Liver (tissue), 9 donors: Measurements from ENCODE around the gene CASP10. TPM values are rescaled to one million over a fixed set of nuclear protein-coding genes. Genes with fewer than 3 reads are reported as not detected.
"Not testable (repeated sequence)": the region's sequence is repeated elsewhere in the genome, so short reads cannot be mapped to it uniquely, and the experiment has no call there.

Experiments
- DNase-seq: peaks from one replicate; pipeline ENCODE4 v3.0.0-alpha.2; 2017; ENCODE audit warnings: low spot score
- H3K27ac ChIP-seq, 2 donors: one replicate each; pipeline ENCODE4 v1.7.0; 2013; ENCODE audit warnings: inconsistent platforms in 2 of 2, low read length in 2 of 2, control low read depth in 1 of 2, low read depth in 1 of 2, mild to moderate bottlenecking in 1 of 2
- H3K27me3 ChIP-seq, 4 donors: one replicate each; pipeline versions ENCODE4 v1.6.1 to v1.7.0; 2013; ENCODE audit warnings: low read length in 3 of 4, inconsistent platforms in 1 of 4, mild to moderate bottlenecking in 1 of 4, moderate library complexity in 1 of 4; ENCODE audit not compliant: control insufficient read depth in 4 of 4, insufficient read depth in 4 of 4
- H3K36me3 ChIP-seq, 4 donors: one replicate each; pipeline versions ENCODE4 v1.6.1 to v1.7.0; 2013; ENCODE audit warnings: low read length in 3 of 4, mild to moderate bottlenecking in 3 of 4, low read depth in 1 of 4, moderate library complexity in 1 of 4; ENCODE audit not compliant: control insufficient read depth in 4 of 4, insufficient read depth in 3 of 4
- H3K4me1 ChIP-seq, 4 donors: one replicate each; pipeline versions ENCODE4 v1.6.1 to v1.7.0; 2013; ENCODE audit warnings: low read length in 3 of 4, mild to moderate bottlenecking in 3 of 4, moderate library complexity in 1 of 4; ENCODE audit not compliant: control insufficient read depth in 4 of 4, insufficient read depth in 4 of 4
- H3K4me3 ChIP-seq, 3 donors: one replicate each; pipeline versions ENCODE4 v1.6.1 to v1.7.0; 2013; ENCODE audit warnings: low read length in 3 of 3, control low read depth in 1 of 3, low read depth in 1 of 3, mild to moderate bottlenecking in 1 of 3
- H3K9ac ChIP-seq, 2 donors: one replicate each; pipeline ENCODE4 v1.7.0; 2013; ENCODE audit warnings: low read length in 2 of 2, mild to moderate bottlenecking in 2 of 2, moderate library complexity in 2 of 2, control low read depth in 1 of 2, low read depth in 1 of 2
- H3K9me3 ChIP-seq, 4 donors: one replicate each; pipeline versions ENCODE4 v1.6.1 to v1.7.0; 2013; ENCODE audit warnings: low read length in 3 of 4; ENCODE audit not compliant: control insufficient read depth in 4 of 4
- CTCF ChIP-seq: fragments of 150-350 bp; IDR thresholded peaks from 2 replicates; pipeline ENCODE4 v1.5.1; 2017; ENCODE audit warnings: improper control_type of control experiment, low read depth, low read length; ENCODE audit not compliant: missing input control
- FOXA1 ChIP-seq: IDR thresholded peaks from 2 replicates; pipeline ENCODE4 v1.6.1; 2016; ENCODE audit warnings: antibody characterized with exemption
- FOXA2 ChIP-seq: IDR thresholded peaks from 2 replicates; pipeline ENCODE4 v1.6.1; 2016; ENCODE audit warnings: antibody characterized with exemption
- GABPA ChIP-seq, 2 donors: IDR thresholded peaks in 1 of 2; conservative IDR thresholded peaks in 1 of 2; 2 replicates each; pipeline ENCODE4 v1.6.1; 2016; ENCODE audit warnings: antibody characterized with exemption in 2 of 2, mild to moderate bottlenecking in 1 of 2, moderate library complexity in 1 of 2
- HNF4A ChIP-seq, 2 donors: conservative IDR thresholded peaks; 2 replicates each; pipeline ENCODE4 v1.6.1; 2016; ENCODE audit warnings: antibody characterized with exemption in 2 of 2, mild to moderate bottlenecking in 2 of 2
- HNF4G ChIP-seq: IDR thresholded peaks from 2 replicates; pipeline ENCODE4 v1.6.1; 2016; ENCODE audit warnings: antibody characterized with exemption
- JUND ChIP-seq, 2 donors: IDR thresholded peaks; 2 replicates each; pipeline ENCODE4 v1.6.1; 2016; ENCODE audit warnings: antibody characterized with exemption in 2 of 2
- NR2F2 ChIP-seq: IDR thresholded peaks from 2 replicates; pipeline ENCODE4 v1.6.1; 2016; ENCODE audit warnings: antibody characterized with exemption
- REST ChIP-seq: IDR thresholded peaks from 2 replicates; pipeline ENCODE4 v1.6.1; 2016; ENCODE audit warnings: antibody characterized with exemption, mild to moderate bottlenecking
- RXRA ChIP-seq, 2 donors: IDR thresholded peaks; 2 replicates each; pipeline ENCODE4 v1.6.1; 2017 to 2018; ENCODE audit warnings: antibody characterized with exemption in 2 of 2, mild to moderate bottlenecking in 1 of 2
- SP1 ChIP-seq: IDR thresholded peaks from 2 replicates; pipeline ENCODE4 v1.6.1; 2018; ENCODE audit warnings: antibody characterized with exemption, mild to moderate bottlenecking
- YY1 ChIP-seq: IDR thresholded peaks from 2 replicates; pipeline ENCODE4 v1.6.1; 2016; ENCODE audit warnings: antibody characterized with exemption, mild to moderate bottlenecking
- WGBS: extraction: QIAGEN DNeasy Blood & Tissue Kit; methylation state at CpG from one replicate; pipeline ENCODE4 v1.1.7; 2013; 5-methylcytosine and 5-hydroxymethylcytosine counted together
- polyA plus RNA-seq, 2 donors: library from polyadenylated mRNA; stranded (reverse) in 1 of 2; unstranded in 1 of 2; fragments of 200-250 nt in 1 of 2; fragments of >200 nt in 1 of 2; fragmentation: Nextera tagmentation in 1 of 2; extraction: Ambion mirVana in 1 of 2; gene quantifications; one replicate each; pipeline versions ENCODE4 v1.2.1 to v1.2.3, GENCODE V29; 2013 to 2015
- total RNA-seq, 2 donors: library from RNA; depleted of rRNA; stranded (reverse); fragments of >200 nt; gene quantifications; one replicate each; pipeline ENCODE4 v1.2.3, GENCODE V29; 2014
- TF ChIP-seq, protein P1 (sequence below): IDR thresholded peaks from 2 replicates; pipeline ENCODE4 v1.6.1; 2016; ENCODE audit warnings: antibody characterized with exemption
- TF ChIP-seq, protein P2 (sequence below): IDR thresholded peaks from 2 replicates; pipeline ENCODE4 v1.6.1; 2016; ENCODE audit warnings: antibody characterized with exemption
- TF ChIP-seq, protein P3 (sequence below): IDR thresholded peaks from 2 replicates; pipeline ENCODE4 v1.6.1; 2016; ENCODE audit warnings: antibody characterized with exemption
- donor health status: healthy.
- donor health status: healthy.
- donor health status: healthy.
- donor health status: healthy.
- donor health status: healthy.

CASP10 gene
- total and polyA plus RNA-seq, 4 donors, result 2.2 to 13.6 (median 5.6) TPM

DNA sequence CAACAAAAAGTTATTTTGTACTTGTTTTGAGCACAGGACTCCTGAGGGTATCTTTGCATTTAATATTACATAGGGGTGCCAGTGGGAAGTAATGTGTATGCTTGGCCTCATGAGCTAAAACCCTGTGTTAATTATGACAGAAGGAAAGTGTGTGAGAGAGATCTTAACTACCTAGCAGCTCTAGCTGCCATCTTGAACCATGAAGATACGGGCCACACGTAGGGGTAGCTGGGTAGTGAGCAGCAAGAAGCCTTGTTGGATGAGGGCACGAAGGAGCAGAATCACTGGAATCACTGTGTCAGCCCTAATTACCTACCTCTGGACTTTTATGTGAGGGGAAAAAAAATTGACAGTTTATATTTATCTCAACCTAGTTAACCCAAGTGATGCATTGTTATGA lies 15.4 kb upstream of the CASP10 start:
- Histone ChIP-seq H3K36me3 (peaks cover 10 to 34% (median 28%) of the 10 kb centered on the region in 4 donors), H3K9ac (no peak overlapping the region), H3K9me3 (no peaks in the 10 kb centered on the region), H3K4me3 (no peak overlapping the region), H3K4me1 (peaks cover 0 to 5% (median 0%) of the 10 kb centered on the region in 4 donors), H3K27ac (no peak overlapping the region), H3K27me3 (no peaks in the 10 kb centered on the region)
- no peak for DNase-seq
- over 99% methylated on average over 3 of the region's 3 CpGs for WGBS
- TF ChIP-seq NR2F2 (no peak), SP1 (no peak), YY1 (no peak), FOXA1 (no peak), HNF4G (no peak), CTCF (no peak)
- TF ChIP-seq, protein P1, sequence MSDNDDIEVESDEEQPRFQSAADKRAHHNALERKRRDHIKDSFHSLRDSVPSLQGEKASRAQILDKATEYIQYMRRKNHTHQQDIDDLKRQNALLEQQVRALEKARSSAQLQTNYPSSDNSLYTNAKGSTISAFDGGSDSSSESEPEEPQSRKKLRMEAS, result no peak

DNA sequence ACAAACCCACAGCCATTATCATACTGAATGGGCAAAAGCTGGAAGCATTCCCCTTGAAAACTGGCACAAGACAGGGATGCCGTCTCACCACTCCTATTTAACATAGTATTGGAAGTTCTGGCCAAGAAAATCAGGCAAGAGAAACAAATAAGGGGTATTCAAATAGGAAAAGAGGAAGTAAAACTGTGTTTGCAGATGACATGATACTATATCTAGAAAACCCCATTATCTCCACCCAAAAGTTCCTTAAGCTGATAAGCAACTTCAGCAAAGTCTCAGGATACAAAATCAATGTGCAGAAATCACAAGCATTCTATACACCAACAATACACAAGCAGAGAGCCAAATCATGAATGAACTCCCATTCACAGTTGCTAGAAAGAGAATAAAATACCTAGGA lies 14.4 kb upstream of the CASP10 start:
- H3K9me3 ChIP-seq, H3K27me3 ChIP-seq, H3K4me1 ChIP-seq, DNase-seq, H3K27ac ChIP-seq, H3K4me3 ChIP-seq, H3K9ac ChIP-seq: not testable (repeated sequence)
- 83% methylated on average over 1 of the region's 1 CpG for WGBS
- H3K36me3 ChIP-seq, result peaks cover 7 to 24% (median 19%) of the 10 kb centered on the region in 4 donors

DNA sequence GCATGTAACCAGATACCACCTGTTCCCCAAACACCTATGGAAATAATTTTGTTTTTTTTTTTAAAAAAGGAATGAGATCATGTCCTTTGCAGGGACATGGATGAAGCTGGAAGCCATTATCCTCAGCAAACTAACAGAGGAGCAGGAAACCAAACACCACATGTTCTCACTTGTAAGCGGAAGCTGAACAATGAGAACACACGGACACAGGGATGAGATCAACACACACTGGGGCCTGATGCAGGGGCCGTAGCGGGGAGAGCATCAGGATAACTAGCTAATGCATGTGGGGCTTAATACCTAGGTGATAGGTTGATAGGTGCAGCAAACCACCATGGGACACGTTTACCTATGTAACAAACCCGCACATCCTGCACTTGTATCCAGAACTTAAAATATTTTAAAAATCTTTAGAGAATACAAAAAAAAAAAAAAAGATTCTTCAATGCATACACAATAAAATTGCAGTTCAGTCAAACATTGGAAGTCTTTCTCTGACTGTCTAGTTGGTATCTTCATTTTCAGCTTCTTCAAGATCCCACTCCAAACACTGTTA lies 11.6 kb upstream of the CASP10 start:
- Histone ChIP-seq H3K27me3 (no peaks in the 10 kb centered on the region), H3K9ac (no peak overlapping the region), H3K27ac (no peak overlapping the region), H3K4me3 (no peak overlapping the region), H3K9me3 (no peaks in the 10 kb centered on the region), H3K36me3 (peaks cover 0 to 9% (median 4%) of the 10 kb centered on the region in 4 donors), H3K4me1 (peaks cover 0 to 8% (median 0%) of the 10 kb centered on the region in 4 donors)
- TF ChIP-seq SP1 (no peak), NR2F2 (no peak), FOXA2 (no peak), FOXA1 (no peak), GABPA (IDR thresholded peaks at IDR 0.05 in 1 of 2, conservative IDR thresholded peaks at IDR 0.05 in 1 of 2) (no peak), YY1 (no peak), REST (no peak), CTCF (no peak), RXRA (IDR thresholded peaks at IDR 0.05) (no peak), JUND (IDR thresholded peaks at IDR 0.05) (no peak), HNF4A (conservative IDR thresholded peaks at IDR 0.05) (no peak)
- TF ChIP-seq, protein P2, sequence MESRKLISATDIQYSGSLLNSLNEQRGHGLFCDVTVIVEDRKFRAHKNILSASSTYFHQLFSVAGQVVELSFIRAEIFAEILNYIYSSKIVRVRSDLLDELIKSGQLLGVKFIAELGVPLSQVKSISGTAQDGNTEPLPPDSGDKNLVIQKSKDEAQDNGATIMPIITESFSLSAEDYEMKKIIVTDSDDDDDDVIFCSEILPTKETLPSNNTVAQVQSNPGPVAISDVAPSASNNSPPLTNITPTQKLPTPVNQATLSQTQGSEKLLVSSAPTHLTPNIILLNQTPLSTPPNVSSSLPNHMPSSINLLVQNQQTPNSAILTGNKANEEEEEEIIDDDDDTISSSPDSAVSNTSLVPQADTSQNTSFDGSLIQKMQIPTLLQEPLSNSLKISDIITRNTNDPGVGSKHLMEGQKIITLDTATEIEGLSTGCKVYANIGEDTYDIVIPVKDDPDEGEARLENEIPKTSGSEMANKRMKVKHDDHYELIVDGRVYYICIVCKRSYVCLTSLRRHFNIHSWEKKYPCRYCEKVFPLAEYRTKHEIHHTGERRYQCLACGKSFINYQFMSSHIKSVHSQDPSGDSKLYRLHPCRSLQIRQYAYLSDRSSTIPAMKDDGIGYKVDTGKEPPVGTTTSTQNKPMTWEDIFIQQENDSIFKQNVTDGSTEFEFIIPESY, result no peak
- TF ChIP-seq, protein P3, sequence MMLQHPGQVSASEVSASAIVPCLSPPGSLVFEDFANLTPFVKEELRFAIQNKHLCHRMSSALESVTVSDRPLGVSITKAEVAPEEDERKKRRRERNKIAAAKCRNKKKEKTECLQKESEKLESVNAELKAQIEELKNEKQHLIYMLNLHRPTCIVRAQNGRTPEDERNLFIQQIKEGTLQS, result no peak
- TF ChIP-seq, protein P1, result no peak
- 80% methylated on average over 6 of the region's 6 CpGs for WGBS
- no peak for DNase-seq
